ENCODE measurements around the gene MYO1D. TPM values are rescaled to one million over a fixed set of nuclear protein-coding genes. Genes with fewer than 3 reads are reported as not detected.

Gene MYO1D
- total RNA-seq, 1 experiment from 2014 or later, result 29.9 TPM

- no peaks in the 10 kb centered on the region; the same call in 1 of the 2 replicates for H3K36me3 Mint-ChIP-seq
- no peaks in the 10 kb centered on the region for H3K9me3 Mint-ChIP-seq
- ChIA-PET POLR2A (no interaction called here), CTCF (interaction anchor here (1.6 to 2.6 kb wide), 2 partner anchors 40 to 87 kb away, joined by 6 to 7 read pairs; no protein-coding TSS in a partner anchor)
- H3K27me3 Mint-ChIP-seq (ENCODE audit: low read depth), result no peaks in the 10 kb centered on the region; the same call in 1 of the 2 replicates
- TF ChIP-seq NR3C1 (CRISPR knock-in tag; conservative IDR thresholded peaks at IDR 0.05; ENCODE audit: low read depth) (no peak), ZNF512 (CRISPR knock-in tag; IDR thresholded peaks at IDR 0.05; ENCODE audit: borderline replicate concordance) (no peak), JAZF1 (CRISPR knock-in tag; IDR thresholded peaks at IDR 0.05) (no peak)
- H3K4me1 Mint-ChIP-seq, result peaks cover 12% of the 10 kb centered on the region; the same call in 1 of the 2 replicates
- ATAC-seq (no peak), DNase-seq (ENCODE audit: low spot score) (no peak)
- no peak overlapping the region for H3K27ac Mint-ChIP-seq
- H3K4me3 Mint-ChIP-seq, result no peak overlapping the region
These were observed 6.8 kb downstream of the MYO1D start for GRCh38 chr17:32870027-32870670.

GRCh38 chr17:32869345-32870026, 7.4 kb downstream of the MYO1D start:
- Mint-ChIP-seq H3K36me3 (no peaks in the 10 kb centered on the region; the same call in 1 of the 2 replicates), H3K4me1 (peaks cover 9% of the 10 kb centered on the region; the same call in 1 of the 2 replicates), H3K9me3 (no peaks in the 10 kb centered on the region), H3K27ac (no peak overlapping the region), H3K4me3 (no peak overlapping the region), H3K27me3 (ENCODE audit: low read depth) (no peaks in the 10 kb centered on the region; the same call in 1 of the 2 replicates)
- CTCF ChIA-PET, result interaction anchor here (1.2 to 2.6 kb wide), 3 partner anchors 41 to 86 kb away, joined by 4 to 7 read pairs (median 6); no protein-coding TSS in a partner anchor
- no peak for ATAC-seq
- POLR2A ChIA-PET, result no interaction called here
- no peak for TF ChIP-seq HMGXB4 (CRISPR knock-in tag; IDR thresholded peaks at IDR 0.05)
- no peak for TF ChIP-seq ZSCAN18 (CRISPR knock-in tag; IDR thresholded peaks at IDR 0.05)
- TF ChIP-seq NR3C1 (CRISPR knock-in tag; conservative IDR thresholded peaks at IDR 0.05; ENCODE audit: low read depth), result no peak
- no peak for TF ChIP-seq CBFB (CRISPR knock-in tag; IDR thresholded peaks at IDR 0.05; ENCODE audit: low read depth)
- TF ChIP-seq NFE2L1 (CRISPR knock-in tag; IDR thresholded peaks at IDR 0.05), result no peak
- TF ChIP-seq ETV6 (CRISPR knock-in tag; IDR thresholded peaks at IDR 0.05), result no peak
- TF ChIP-seq FOXK1 (CRISPR knock-in tag; IDR thresholded peaks at IDR 0.05), result no peak
- TF ChIP-seq ZNF423 (CRISPR knock-in tag; IDR thresholded peaks at IDR 0.05), result no peak
- no peak for TF ChIP-seq ZMAT4 (CRISPR knock-in tag; IDR thresholded peaks at IDR 0.05)
- TF ChIP-seq TP53 (CRISPR knock-in tag; IDR thresholded peaks at IDR 0.05), result no peak
- TF ChIP-seq E2F1 (CRISPR knock-in tag; IDR thresholded peaks at IDR 0.05), result no peak
- TF ChIP-seq PREB (CRISPR knock-in tag; IDR thresholded peaks at IDR 0.05; ENCODE audit: borderline replicate concordance), result no peak
- TF ChIP-seq JUN (CRISPR knock-in tag; IDR thresholded peaks at IDR 0.05), result no peak
- TF ChIP-seq SOX15 (CRISPR knock-in tag; IDR thresholded peaks at IDR 0.05), result no peak
- no peak for TF ChIP-seq JAZF1 (CRISPR knock-in tag; IDR thresholded peaks at IDR 0.05)
- TF ChIP-seq FOXP4 (CRISPR knock-in tag; IDR thresholded peaks at IDR 0.05), result no peak
- no peak for TF ChIP-seq IRF2 (CRISPR knock-in tag; IDR thresholded peaks at IDR 0.05; ENCODE audit: borderline replicate concordance, low read depth)
- no peak for DNase-seq (ENCODE audit: low spot score)
